ENCODE measurements around the gene TAAR9. TPM values are rescaled to one million over a fixed set of nuclear protein-coding genes. Genes with fewer than 3 reads are reported as not detected.

The TAAR9 gene
- total RNA-seq, 1 donor from 2014 or later, result not detected

GRCh38 chr6:132506869-132507808 lies 30.9 kb upstream of the TAAR9 start:
- intact Hi-C loops (cut with micrococcal nuclease), result no loop called here
- H3K27me3 Mint-ChIP-seq, result no peaks in the 10 kb centered on the region

DNA sequence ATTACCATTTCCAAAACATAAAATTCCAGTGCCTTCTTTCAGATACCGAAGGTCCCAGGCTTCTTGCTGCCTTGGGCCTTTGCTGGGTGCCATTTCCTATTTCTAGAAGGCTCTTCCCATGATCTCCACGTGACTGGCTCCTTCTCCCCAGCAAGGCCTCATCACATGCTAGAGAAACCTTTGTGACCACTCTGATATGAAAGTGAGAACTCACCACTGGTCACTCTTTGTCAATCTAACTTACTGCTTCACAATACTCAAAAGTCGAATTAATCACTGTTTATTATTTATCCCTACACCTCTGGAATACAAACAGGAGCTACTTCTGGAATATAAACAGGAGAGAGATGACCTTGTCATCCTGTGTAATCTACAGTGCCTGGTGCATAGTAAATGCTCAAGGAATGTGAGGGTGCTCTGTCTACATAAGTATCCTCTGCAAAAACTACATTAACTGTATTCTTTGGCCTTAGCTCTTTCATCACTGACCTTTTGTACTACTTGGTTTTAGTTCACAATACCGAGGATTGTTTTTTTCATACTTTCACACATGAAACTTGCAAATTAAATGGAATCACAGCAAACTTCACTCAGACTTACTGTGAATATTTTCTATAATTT lies 26.8 kb upstream of the TAAR9 start:
- DNase-seq, result no peak
- intact Hi-C loops (cut with micrococcal nuclease), result no loop called here
- peaks cover 13% of the 10 kb centered on the region for H3K27me3 Mint-ChIP-seq
- H3K27ac Mint-ChIP-seq, result no peak overlapping the region
- peaks cover 6% of the 10 kb centered on the region for H3K36me3 Mint-ChIP-seq (ENCODE audit: low read depth)
- H3K4me1 Mint-ChIP-seq, result peaks cover 26% of the 10 kb centered on the region
- no peaks in the 10 kb centered on the region for H3K9me3 Mint-ChIP-seq
- H3K4me3 Mint-ChIP-seq, result peak overlapping the region; percentile 88

More at GRCh38 chr6:132506869-132507808, 30.9 kb upstream of the TAAR9 start:
- H3K4me3 Mint-ChIP-seq, result no peak overlapping the region
- no peaks in the 10 kb centered on the region for H3K9me3 Mint-ChIP-seq
- H3K4me1 Mint-ChIP-seq, result peaks cover 16% of the 10 kb centered on the region
- H3K27ac Mint-ChIP-seq, result no peak overlapping the region
- H3K36me3 Mint-ChIP-seq (ENCODE audit: low read depth), result peaks cover 7% of the 10 kb centered on the region
- no peak for DNase-seq

DNA sequence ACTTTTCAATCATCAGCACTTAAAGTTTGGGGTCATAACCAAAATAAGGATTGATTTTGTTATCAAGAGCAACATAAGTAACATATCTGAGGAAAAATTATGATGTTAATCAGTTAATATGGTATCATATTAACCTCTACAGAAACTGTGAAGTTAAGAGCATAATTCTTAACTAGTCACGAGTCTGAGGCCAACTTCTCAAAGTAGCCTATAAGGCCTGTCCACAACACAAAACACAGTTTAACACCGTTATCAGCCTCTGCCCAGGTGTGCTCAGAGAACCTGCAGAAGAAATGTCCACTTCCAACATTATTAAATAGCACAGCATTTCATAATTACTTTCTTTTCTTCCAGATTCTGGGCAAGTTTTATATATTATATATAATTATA lies 26.3 kb upstream of the TAAR9 start:
- H3K9me3 Mint-ChIP-seq, result no peaks in the 10 kb centered on the region
- H3K27me3 Mint-ChIP-seq, result peaks cover 18% of the 10 kb centered on the region
- intact Hi-C loops (cut with micrococcal nuclease), result loop anchor here (2.0 kb wide), 1 partner anchor 303 kb away; the partner anchor contains the start of gene RPS12
- peaks cover 6% of the 10 kb centered on the region for H3K36me3 Mint-ChIP-seq (ENCODE audit: low read depth)
- H3K4me3 Mint-ChIP-seq, result peak overlapping the region; percentile 88
- DNase-seq, result no peak
- H3K27ac Mint-ChIP-seq, result no peak overlapping the region
- H3K4me1 Mint-ChIP-seq, result peaks cover 26% of the 10 kb centered on the region

DNA sequence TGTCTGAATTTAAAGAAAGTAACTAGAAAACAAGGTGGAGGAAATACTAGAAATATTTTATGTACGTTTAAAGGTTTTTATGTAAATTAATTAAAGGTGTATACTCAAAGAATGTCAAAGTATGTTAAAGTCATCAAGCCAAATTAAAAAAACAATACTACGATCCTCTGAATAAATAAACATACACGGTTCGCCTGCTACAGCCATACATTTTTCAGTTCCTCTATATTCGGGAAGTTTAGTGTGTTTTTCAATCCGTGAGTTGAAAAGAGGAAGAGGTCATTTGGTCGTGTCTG lies 25.8 kb upstream of the TAAR9 start:
- H3K4me1 Mint-ChIP-seq, result peaks cover 26% of the 10 kb centered on the region
- H3K36me3 Mint-ChIP-seq (ENCODE audit: low read depth), result peaks cover 6% of the 10 kb centered on the region
- no peak for DNase-seq
- peaks cover 20% of the 10 kb centered on the region for H3K27me3 Mint-ChIP-seq
- intact Hi-C loops (cut with micrococcal nuclease), result loop anchor here (2.0 kb wide), 1 partner anchor 303 kb away; the partner anchor contains the start of gene RPS12
- no peaks in the 10 kb centered on the region for H3K9me3 Mint-ChIP-seq
- H3K4me3 Mint-ChIP-seq, result peak overlapping the region; percentile 88
- peak overlapping the region; percentile 65 for H3K27ac Mint-ChIP-seq

DNA sequence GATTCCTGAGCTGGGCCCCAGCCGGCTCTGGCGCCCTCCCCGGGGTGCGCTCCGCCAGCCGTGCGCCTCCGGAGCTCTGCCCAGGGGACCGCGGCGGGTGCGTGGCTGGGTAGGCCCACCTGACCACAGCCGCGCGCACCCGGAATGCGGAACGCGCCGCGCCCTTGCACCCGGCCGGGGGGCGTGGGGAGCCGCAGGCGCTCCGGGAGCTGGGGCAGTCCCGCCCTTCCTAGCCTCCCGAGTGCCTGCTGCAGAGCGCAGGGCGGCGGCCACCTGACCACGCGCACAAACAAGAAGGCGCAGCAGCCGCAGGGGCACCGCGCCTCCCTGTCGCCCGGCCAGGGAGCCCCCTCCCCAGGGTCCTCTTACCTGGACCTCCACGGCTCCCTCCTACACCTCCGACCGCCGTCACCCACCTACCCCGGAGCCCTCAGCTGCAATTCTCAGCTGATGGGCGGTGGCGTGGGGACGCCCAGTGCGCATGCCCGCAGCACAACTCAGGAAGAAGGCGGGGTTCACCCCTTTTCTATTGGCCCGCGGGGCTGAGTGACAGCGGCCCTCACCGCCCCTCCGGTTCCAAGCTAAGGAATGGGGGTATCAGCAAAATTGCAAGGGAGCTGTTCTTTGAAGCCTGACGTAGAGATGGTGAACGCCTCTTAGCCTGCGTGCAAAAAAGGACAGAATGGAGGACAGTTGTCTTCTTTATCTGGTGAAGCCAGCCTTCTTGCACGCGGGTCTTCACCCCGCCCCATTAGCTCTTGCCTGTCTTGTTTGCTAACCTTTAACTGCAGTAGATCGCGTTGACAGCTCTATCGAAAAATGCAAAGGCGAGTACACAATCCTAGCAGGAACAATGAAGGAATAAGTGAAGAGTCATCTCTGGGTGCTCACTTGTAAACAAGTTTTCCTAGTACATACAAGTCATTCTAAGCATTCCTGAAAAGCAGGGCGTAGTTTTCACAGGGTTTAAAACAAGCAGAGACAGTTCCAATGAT lies 25.1 kb upstream of the TAAR9 start, which contains the start of gene STX7:
TSS of gene STX7 (minus strand) at position 479 of the 995 bp plus-strand sequence. CDS start 9,586 bp downstream, outside the sequence.
- peak; percentile 96 for DNase-seq
- peaks cover 26% of the 10 kb centered on the region for H3K4me1 Mint-ChIP-seq
- H3K9me3 Mint-ChIP-seq, result no peaks in the 10 kb centered on the region
- peak within 1 kb of the TSS; percentile 96 for H3K4me3 Mint-ChIP-seq
- H3K36me3 Mint-ChIP-seq (ENCODE audit: low read depth), result peaks cover 6% of the 10 kb centered on the region
- H3K27ac Mint-ChIP-seq, result peak within 1 kb of the TSS; percentile 94
- H3K27me3 Mint-ChIP-seq, result peaks cover 21% of the 10 kb centered on the region
- intact Hi-C loops (cut with micrococcal nuclease), result loop anchor here (2.0 kb wide), 1 partner anchor 302 kb away; the partner anchor contains the start of gene RPS12

DNA sequence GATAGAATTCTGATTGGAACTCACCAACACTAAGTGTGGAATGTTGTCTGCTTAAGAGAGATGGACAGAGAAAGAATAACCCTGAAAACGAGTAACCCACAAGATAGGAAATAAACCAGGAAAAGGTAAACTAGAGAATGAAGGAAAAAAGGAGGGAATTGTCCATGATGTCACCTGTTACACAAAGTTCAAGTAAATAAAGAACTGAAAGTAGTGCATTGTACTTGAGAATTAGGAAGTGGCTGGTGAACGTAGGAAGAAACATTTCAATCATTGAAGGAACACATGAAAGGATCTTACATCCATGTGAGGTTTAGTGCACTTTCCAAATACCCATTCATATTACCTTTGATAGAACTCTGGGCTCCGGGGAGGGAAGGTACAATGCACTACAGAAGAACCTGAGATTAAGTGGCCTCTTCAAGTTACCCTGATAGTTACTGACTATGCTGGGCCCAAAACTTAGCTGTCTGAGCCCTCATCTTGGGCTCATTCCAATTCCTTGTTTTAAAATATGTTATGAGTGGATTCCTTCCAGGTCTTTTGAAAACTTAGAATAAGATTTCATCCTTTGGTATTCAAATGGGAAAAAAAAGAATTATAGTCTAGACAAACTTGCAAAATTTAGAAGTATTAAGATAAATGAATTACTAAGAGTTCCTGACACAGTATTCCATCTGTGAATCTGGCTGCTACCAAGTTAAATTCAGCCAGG lies 24.1 kb upstream of the TAAR9 start:
- intact Hi-C loops (cut with micrococcal nuclease), result loop anchor here (2.0 kb wide), 1 partner anchor 301 kb away; the partner anchor contains the start of gene RPS12
- H3K27ac Mint-ChIP-seq, result no peak overlapping the region
- DNase-seq, result no peak
- H3K36me3 Mint-ChIP-seq (ENCODE audit: low read depth), result peaks cover 3% of the 10 kb centered on the region
- H3K4me1 Mint-ChIP-seq, result peaks cover 26% of the 10 kb centered on the region
- H3K9me3 Mint-ChIP-seq, result no peaks in the 10 kb centered on the region
- H3K27me3 Mint-ChIP-seq, result peaks cover 29% of the 10 kb centered on the region
- peak overlapping the region; percentile 96 for H3K4me3 Mint-ChIP-seq

DNA sequence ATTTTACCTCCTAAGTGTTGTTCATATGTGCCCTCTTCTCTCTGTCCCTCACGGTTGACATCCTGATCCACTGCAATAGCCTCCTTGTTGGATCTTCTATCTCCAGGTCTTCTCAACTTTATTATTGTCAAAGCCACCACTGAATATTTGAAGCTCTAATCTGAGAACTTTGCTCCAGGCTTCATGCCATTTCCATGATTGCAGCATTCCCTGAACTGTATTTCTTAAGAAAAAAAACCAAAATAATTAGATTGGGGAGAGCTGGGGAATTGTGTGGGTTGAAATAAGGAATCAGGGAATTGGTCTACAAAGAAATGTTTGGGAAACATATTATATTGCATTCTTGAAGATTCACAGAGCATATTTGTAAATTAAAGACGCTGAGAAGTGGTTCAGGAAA lies 22.7 kb upstream of the TAAR9 start:
- peaks cover 3% of the 10 kb centered on the region for H3K36me3 Mint-ChIP-seq (ENCODE audit: low read depth)
- no peak for DNase-seq
- H3K27ac Mint-ChIP-seq, result no peak overlapping the region
- H3K27me3 Mint-ChIP-seq, result peaks cover 36% of the 10 kb centered on the region
- peaks cover 26% of the 10 kb centered on the region for H3K4me1 Mint-ChIP-seq
- no peak overlapping the region for H3K4me3 Mint-ChIP-seq
- no peaks in the 10 kb centered on the region for H3K9me3 Mint-ChIP-seq
- intact Hi-C loops (cut with micrococcal nuclease), result no loop called here

DNA sequence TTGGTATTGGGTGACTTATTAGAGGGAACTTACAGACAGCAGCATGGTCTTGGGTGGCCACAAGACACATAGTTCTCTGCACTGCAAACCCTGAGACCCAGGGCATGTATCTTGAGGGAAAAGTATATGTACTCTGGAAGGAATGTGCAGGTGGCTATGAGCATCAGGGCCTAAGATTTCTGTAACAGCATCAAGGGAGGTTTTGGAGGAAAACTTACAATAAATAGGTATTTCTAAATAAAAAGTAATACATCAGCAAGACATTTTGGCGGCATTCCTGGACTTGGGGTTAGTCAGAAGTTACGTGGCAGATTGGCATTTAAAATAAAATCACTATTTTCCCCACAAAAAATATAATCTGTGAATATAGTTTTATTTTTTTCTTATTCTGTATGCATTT lies 17.1 kb upstream of the TAAR9 start:
- H3K36me3 Mint-ChIP-seq (ENCODE audit: low read depth), result no peaks in the 10 kb centered on the region
- H3K4me3 Mint-ChIP-seq, result no peak overlapping the region
- intact Hi-C loops (cut with micrococcal nuclease), result no loop called here
- H3K4me1 Mint-ChIP-seq, result no peaks in the 10 kb centered on the region
- H3K9me3 Mint-ChIP-seq, result no peaks in the 10 kb centered on the region
- peaks cover 62% of the 10 kb centered on the region for H3K27me3 Mint-ChIP-seq
- DNase-seq, result no peak
- H3K27ac Mint-ChIP-seq, result no peak overlapping the region

GRCh38 chr6:132524646-132525045 lies 13.4 kb upstream of the TAAR9 start:
- Mint-ChIP-seq H3K4me3 (no peak overlapping the region), H3K27me3 (peaks cover 48% of the 10 kb centered on the region), H3K27ac (no peak overlapping the region), H3K9me3 (no peaks in the 10 kb centered on the region), H3K36me3 (ENCODE audit: low read depth) (no peaks in the 10 kb centered on the region), H3K4me1 (no peaks in the 10 kb centered on the region)
- intact Hi-C loops (cut with micrococcal nuclease), result no loop called here
- no peak for DNase-seq

DNA sequence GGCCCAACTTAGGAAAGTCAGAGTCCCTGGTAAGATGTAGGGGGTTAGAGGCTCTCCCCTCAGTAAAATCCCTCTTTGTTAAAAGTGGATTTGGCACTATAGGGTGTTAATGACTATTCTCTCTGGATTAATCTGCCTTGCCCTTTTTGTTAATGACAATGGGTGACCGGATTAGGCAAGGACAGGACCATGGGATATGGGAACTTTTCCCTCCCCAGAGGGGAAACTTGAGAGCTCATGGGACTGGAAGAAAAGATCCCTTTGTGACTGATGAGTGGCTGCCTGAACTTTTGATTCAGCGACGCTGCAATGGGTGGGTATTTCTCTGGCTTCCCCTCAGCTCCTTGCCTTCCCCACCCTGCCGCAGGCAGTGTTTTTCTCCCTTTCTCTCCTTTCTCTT lies 12.2 kb upstream of the TAAR9 start:
- no peak for DNase-seq
- Mint-ChIP-seq H3K27ac (no peak overlapping the region), H3K4me1 (no peaks in the 10 kb centered on the region), H3K27me3 (peaks cover 42% of the 10 kb centered on the region), H3K4me3 (no peak overlapping the region), H3K9me3 (no peaks in the 10 kb centered on the region), H3K36me3 (ENCODE audit: low read depth) (no peaks in the 10 kb centered on the region)
- intact Hi-C loops (cut with micrococcal nuclease), result no loop called here

GRCh38 chr6:132526461-132526860 lies 11.6 kb upstream of the TAAR9 start:
- intact Hi-C loops (cut with micrococcal nuclease), result no loop called here
- no peaks in the 10 kb centered on the region for H3K9me3 Mint-ChIP-seq
- peaks cover 40% of the 10 kb centered on the region for H3K27me3 Mint-ChIP-seq
- DNase-seq, result no peak
- H3K4me3 Mint-ChIP-seq, result no peak overlapping the region
- no peaks in the 10 kb centered on the region for H3K36me3 Mint-ChIP-seq (ENCODE audit: low read depth)
- no peaks in the 10 kb centered on the region for H3K4me1 Mint-ChIP-seq
- H3K27ac Mint-ChIP-seq, result no peak overlapping the region

GRCh38 chr6:132527791-132528190 lies 10.3 kb upstream of the TAAR9 start:
- Mint-ChIP-seq H3K4me3 (no peak overlapping the region), H3K27me3 (peaks cover 37% of the 10 kb centered on the region), H3K36me3 (ENCODE audit: low read depth) (no peaks in the 10 kb centered on the region), H3K27ac (no peak overlapping the region), H3K9me3 (no peaks in the 10 kb centered on the region), H3K4me1 (no peaks in the 10 kb centered on the region)
- intact Hi-C loops (cut with micrococcal nuclease), result no loop called here
- no peak for DNase-seq
